ENCODE measurements around the gene CDK12. TPM values are rescaled to one million over a fixed set of nuclear protein-coding genes. Genes with fewer than 3 reads are reported as not detected.
A peak's percentile ranks its signal among the peaks of the same experiment; 100 is the strongest.

CDK12 gene
- total and polyA plus RNA-seq, 7 donors, result 3.5 to 25.3 (median 17.8) TPM

DNA sequence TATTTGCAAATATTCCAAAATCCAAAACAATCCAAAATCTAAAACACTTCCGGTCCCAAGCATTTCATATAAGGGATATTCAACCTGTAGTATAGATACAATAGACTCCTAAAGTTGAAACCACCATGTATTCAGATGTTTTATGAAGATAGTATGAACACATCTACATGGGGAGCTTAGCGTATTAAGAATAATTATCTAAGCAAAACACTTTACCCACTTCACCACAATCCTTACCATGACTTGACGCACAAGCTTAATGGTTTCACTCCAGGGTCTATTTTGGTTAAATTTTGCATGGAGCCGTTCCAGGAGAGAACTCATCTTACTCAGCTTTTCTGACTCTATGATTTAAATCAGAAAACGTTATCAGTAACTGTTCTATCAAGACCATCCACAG, 13.7 kb upstream of the CDK12 start:
- H3K27ac ChIP-seq, result no peak overlapping the region
- no peak overlapping the region for H3K4me3 ChIP-seq
- H3K4me1 ChIP-seq, result peaks cover 2% of the 10 kb centered on the region
- no peaks in the 10 kb centered on the region for H3K9me3 ChIP-seq
- TF ChIP-seq CTCF (IDR thresholded peaks at IDR 0.05), result no peak
- DNase-seq (no peak), ATAC-seq (no peak)
- intact Hi-C loops (cut with DNase I), result no loop called here
- peaks cover 4 to 66% of the 10 kb centered on the region in 2 donors for H3K36me3 ChIP-seq (ENCODE audit: insufficient read depth in 1 of 2, low read depth in 1 of 2)
- WGBS, 3 donors, result 84 to 88% (median 87%) methylated on average over 5 of the region's 5 CpGs
- no peaks in the 10 kb centered on the region for H3K27me3 ChIP-seq (ENCODE audit: insufficient read depth in 3 of 3, low read length in 2 of 3)

GRCh38 chr17:39450051-39450450, 11.2 kb upstream of the CDK12 start:
- ATAC-seq (no peak), DNase-seq (no peak)
- no peak for TF ChIP-seq CTCF (IDR thresholded peaks at IDR 0.05)
- WGBS, 3 donors, result 87 to 88% (median 87%) methylated on average over 13 of the region's 13 CpGs
- peaks cover 0 to 41% of the 10 kb centered on the region in 2 donors for H3K36me3 ChIP-seq (ENCODE audit: insufficient read depth in 1 of 2, low read depth in 1 of 2)
- no peaks in the 10 kb centered on the region for H3K27me3 ChIP-seq (ENCODE audit: insufficient read depth in 3 of 3, low read length in 2 of 3)
- peak overlapping the region; percentile 82 for H3K4me3 ChIP-seq
- no peaks in the 10 kb centered on the region for H3K9me3 ChIP-seq
- intact Hi-C loops (cut with DNase I), result no loop called here
- peaks cover 2% of the 10 kb centered on the region for H3K4me1 ChIP-seq
- no peak overlapping the region for H3K27ac ChIP-seq

DNA sequence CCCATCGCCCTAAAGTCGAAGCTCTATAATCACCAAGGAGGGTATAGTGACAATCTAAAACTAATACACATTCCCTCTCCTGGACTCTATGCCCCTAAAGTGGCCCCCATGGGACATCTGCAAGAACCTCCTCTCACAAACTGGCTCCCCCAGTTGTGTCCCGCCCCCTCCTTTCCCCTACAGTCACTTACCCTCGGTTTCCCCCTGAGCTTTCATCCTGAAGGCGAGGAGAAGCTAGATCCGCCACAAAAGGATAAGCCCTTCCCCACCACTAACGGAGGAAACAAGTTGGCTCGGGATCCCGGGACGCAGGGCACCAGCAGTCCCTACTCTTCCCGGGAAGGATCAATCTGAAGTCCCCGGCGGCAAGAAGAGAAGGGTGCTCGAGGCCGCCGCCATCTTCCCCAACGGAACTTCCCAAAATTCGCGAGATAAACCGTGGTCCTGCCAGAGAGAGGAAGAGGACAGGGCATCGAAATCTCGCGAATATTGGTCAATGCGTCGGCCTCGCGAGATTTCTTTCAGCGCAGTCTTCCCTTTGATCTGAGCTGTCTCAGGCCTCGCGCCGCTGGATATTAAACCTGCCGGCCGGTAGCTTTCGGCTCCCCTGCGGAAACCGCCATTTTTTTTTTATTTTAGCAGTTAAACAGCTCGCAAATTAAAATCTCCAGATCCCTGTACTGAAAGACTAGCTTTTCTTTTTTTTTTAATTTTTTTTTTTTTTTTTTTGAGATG, 10.3 kb upstream of the CDK12 start, which contains the start of gene MED1:
Gene MED1 (minus strand): TSS at position 417 of the 735 bp plus-strand sequence. CDS start 201 bp downstream, at position 216.
- peak within 1 kb of the TSS; percentile 83 for H3K27ac ChIP-seq
- H3K4me1 ChIP-seq, result peaks cover 2% of the 10 kb centered on the region
- ATAC-seq (peak; percentile 98 to 100 (median 99)), DNase-seq (peak; percentile 91 to 96)
- peak within 1 kb of the TSS; percentile 82 for H3K4me3 ChIP-seq
- H3K27me3 ChIP-seq (ENCODE audit: insufficient read depth in 3 of 3, low read length in 2 of 3), result no peaks in the 10 kb centered on the region
- TF ChIP-seq CTCF (IDR thresholded peaks at IDR 0.05), result no peak
- intact Hi-C loops (cut with DNase I), result loop anchor here in 1 of 2 donors (1.0 kb wide), 1 partner anchor 10 kb away; the partner anchor contains the start of gene CDK12
- 0% methylated on average over 37 of the region's 37 CpGs for WGBS, 3 donors
- H3K36me3 ChIP-seq (ENCODE audit: insufficient read depth in 1 of 2, low read depth in 1 of 2), result peaks cover 0 to 32% of the 10 kb centered on the region in 2 donors
- no peaks in the 10 kb centered on the region for H3K9me3 ChIP-seq

DNA sequence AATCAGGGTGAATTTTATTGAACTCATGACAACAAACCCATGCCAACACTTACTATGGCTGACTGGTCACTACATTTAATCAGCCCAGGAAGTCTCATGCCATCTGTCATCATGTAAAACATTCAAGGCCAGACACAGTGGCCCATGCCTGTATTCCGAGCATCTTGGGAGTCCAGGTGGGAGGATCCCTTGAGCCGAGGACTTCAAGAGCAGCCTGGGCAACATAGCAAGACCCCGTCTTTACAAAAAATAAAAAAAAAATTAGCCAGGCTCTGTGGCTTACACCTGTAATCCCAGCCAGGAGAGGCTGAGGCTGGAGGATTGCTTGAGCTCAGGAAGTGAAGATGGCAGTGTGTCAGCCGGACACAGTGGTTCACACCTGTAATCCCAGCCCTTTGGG, 5.4 kb upstream of the CDK12 start:
- Histone ChIP-seq H3K4me1 (no peaks in the 10 kb centered on the region), H3K36me3 (ENCODE audit: insufficient read depth in 1 of 2, low read depth in 1 of 2) (no peaks in the 10 kb centered on the region), H3K27ac (no peak overlapping the region), H3K27me3 (ENCODE audit: insufficient read depth in 3 of 3, low read length in 2 of 3) (no peaks in the 10 kb centered on the region), H3K4me3 (no peak overlapping the region), H3K9me3 (no peaks in the 10 kb centered on the region)
- ATAC-seq (no peak), DNase-seq (no peak)
- TF ChIP-seq CTCF (IDR thresholded peaks at IDR 0.05), result no peak
- intact Hi-C loops (cut with DNase I), result no loop called here
- WGBS, 3 donors, result 83 to 89% (median 84%) methylated on average over 4 of the region's 4 CpGs
